ENCODE results near the gene CRYBG3. TPM values are rescaled to one million over a fixed set of nuclear protein-coding genes. Genes with fewer than 3 reads are reported as not detected.

Gene CRYBG3
- total RNA-seq, 4 donors from 2014 or later: 43.1 to 62.6 (median 46.1) TPM

DNA sequence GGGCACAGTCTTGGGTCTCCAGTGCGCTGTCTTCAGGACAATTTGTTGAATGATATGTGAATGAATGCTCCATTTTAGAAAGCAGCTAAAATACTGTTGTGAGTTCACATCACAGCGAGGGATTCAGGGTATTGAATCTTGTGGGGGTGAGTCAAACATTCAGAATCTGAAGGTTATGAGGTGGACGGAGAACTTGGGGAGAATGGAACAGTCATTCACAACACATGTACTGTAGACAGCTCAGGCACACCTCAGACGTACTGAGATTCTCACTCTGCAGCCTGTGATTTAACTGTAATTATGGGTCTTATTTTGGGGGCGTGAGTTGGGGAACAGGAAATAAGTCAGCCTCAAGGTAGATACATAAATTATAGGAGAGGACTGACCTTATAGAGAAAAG, 13.9 kb downstream of the CRYBG3 start:
- no peak for ATAC-seq (ENCODE audit: low FRiP score)
- no peak for DNase-seq (ENCODE audit: low spot score)
- TF ChIP-seq, protein P1, sequence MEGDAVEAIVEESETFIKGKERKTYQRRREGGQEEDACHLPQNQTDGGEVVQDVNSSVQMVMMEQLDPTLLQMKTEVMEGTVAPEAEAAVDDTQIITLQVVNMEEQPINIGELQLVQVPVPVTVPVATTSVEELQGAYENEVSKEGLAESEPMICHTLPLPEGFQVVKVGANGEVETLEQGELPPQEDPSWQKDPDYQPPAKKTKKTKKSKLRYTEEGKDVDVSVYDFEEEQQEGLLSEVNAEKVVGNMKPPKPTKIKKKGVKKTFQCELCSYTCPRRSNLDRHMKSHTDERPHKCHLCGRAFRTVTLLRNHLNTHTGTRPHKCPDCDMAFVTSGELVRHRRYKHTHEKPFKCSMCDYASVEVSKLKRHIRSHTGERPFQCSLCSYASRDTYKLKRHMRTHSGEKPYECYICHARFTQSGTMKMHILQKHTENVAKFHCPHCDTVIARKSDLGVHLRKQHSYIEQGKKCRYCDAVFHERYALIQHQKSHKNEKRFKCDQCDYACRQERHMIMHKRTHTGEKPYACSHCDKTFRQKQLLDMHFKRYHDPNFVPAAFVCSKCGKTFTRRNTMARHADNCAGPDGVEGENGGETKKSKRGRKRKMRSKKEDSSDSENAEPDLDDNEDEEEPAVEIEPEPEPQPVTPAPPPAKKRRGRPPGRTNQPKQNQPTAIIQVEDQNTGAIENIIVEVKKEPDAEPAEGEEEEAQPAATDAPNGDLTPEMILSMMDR (IDR thresholded peaks at IDR 0.05): no peak

DNA sequence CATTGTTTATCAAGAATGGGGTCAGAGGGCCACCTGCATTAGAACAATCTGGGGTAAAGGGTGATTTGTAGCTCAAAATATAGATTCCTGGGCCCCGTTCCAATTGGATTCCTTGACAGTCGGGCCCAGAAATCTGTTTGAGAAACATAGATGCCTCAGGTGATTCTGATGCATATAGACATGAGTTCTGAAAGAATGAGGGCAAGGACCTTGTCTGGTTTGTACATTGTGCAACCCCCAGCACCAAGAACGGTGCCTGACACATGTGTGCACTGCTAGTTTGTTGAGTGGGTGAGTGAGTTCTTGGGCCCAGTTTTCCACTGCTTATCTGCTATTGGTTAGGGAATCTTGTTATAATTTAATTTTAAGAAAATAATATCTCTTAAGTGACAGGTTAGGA, 16.6 kb downstream of the CRYBG3 start:
- TF ChIP-seq, protein P1 (IDR thresholded peaks at IDR 0.05): no peak
- ATAC-seq (ENCODE audit: low FRiP score): no peak
- DNase-seq (ENCODE audit: low spot score): no peak

DNA sequence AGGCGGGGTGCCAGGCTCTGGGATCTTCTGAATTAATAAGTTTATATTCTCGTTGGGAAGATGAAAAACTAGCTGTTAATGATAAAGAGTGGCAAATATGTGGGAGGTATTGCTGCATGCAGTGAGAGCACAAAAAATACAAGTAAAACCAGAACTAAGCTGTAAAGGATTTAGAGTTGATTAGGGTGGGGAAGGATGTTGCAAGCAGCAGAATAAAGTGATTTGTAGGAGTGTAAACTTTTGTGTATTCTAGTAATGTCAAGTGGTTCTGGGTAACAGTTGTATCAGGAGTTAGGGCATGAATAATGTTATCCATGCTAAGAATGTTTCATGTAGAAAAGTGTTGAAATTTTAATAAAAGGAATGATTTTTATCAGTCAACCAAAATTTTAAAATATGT, 18.1 kb downstream of the CRYBG3 start:
- peak; percentile 35 for ATAC-seq (ENCODE audit: low FRiP score)
- TF ChIP-seq, protein P1 (IDR thresholded peaks at IDR 0.05): no peak

DNA sequence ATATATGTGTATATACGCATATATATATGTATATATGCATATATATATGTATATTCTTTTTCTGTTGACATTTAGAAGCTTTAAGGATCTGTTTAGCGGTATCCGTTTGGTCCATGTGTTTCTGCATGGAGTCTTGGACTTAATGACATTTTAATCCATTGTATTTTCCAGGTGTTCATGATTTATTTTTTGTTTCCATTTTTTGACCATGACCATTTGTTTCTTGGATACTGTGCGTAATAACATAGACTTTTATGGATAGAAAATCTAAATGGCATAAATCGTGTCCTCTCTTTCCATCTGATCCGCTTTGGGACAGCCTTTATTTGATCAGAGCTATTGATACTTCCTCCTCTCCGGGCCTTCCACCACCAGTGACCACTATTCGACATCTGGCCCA, 19.5 kb downstream of the CRYBG3 start:
- TF ChIP-seq, protein P1 (IDR thresholded peaks at IDR 0.05): no peak
- ATAC-seq (ENCODE audit: low FRiP score) (no peak), DNase-seq (ENCODE audit: low spot score) (no peak)

More for the DNA sequence above, 18.1 kb downstream of the CRYBG3 start:
- no peak for DNase-seq (ENCODE audit: low spot score)

DNA sequence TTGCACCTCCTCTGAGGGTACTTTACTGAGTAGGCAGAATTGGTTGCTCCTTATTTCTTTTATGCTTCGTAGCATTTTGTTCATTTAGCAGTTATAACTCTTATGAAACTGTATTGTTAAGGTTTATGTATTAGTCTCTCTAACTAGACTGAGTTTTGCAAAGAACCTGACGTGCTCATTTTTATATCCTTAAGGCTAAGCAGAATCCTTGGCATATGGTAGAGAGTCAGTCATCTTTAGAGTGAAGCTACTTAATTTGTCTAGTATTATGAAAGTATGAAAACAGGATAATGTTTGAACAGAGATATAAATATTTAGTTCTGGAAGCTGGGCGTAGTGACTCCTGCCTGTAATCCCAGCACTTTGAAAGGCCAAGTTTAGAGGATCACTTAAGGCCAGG, 20.1 kb downstream of the CRYBG3 start:
- no peak for ATAC-seq (ENCODE audit: low FRiP score)
- TF ChIP-seq, protein P1 (IDR thresholded peaks at IDR 0.05): no peak
- DNase-seq (ENCODE audit: low spot score): no peak

DNA sequence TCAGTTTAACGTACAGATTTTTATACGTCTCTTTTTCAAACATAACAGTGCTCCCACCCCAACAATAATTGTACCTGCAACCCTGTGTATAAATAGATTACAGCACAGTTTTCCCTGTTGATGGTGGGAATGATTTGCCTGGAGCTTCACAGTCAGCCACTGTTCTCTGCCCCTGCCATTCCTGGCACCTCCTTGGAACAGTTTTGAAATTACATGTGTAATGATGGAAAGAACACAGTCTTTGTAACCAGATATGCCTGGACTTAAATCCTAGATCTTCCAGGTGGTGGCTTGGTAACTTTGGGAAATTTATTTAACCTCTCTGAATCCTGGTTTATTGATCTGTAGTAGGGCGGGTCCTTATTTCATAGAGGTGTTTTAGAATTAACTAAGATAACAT, 27.0 kb downstream of the CRYBG3 start:
- ATAC-seq (ENCODE audit: low FRiP score) (no peak), DNase-seq (ENCODE audit: low spot score) (no peak)
- TF ChIP-seq, protein P1 (IDR thresholded peaks at IDR 0.05): no peak

DNA sequence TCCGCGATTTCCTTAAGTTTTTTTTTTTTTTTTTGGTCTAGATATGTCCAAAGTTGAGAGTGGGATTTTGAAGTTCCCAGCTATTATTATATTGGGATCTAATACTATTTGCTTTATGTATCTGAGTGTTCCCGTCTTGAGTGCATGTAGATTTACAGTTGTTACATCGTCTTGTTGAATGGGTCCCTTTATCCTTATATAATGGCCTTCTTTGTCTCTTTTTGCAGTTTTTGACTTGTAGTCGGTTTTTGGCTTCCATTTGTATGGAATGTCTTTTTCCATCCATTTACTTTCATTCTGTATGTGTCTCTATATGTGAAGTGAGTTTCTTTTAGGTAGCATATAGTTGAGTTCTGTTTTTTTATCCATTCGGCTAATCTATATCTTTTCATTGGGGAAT, 35.6 kb downstream of the CRYBG3 start:
- no peak for DNase-seq (ENCODE audit: low spot score)
- ATAC-seq (ENCODE audit: low FRiP score): no peak
- TF ChIP-seq, protein P1 (IDR thresholded peaks at IDR 0.05): no peak

Data from omental fat pad (tissue), 4 donors.